Right atrium auricular region (tissue), 2 donors: ENCODE results near the gene DPP6. TPM values are rescaled to one million over a fixed set of nuclear protein-coding genes. Genes with fewer than 3 reads are reported as not detected.

Experiments
- DNase-seq: peaks from one replicate; pipeline ENCODE4 v3.0.0-alpha.2; 2019; ENCODE audit warnings: low spot score
- H3K27ac ChIP-seq, 2 donors: fragments of 200-600 bp; sonication (generic); 1 replicate in 1 of 2; 2 replicates in 1 of 2; pipeline ENCODE4 v1.5.1; 2016 to 2019
- H3K27me3 ChIP-seq, 2 donors: fragments of 200-600 bp; sonication (generic); one replicate each; pipeline versions ENCODE4 v1.5.1 to v1.6.0; 2017 to 2019
- H3K36me3 ChIP-seq: fragments of 200-600 bp; sonication (generic); one replicate; pipeline ENCODE4 v1.5.1; 2016
- H3K4me1 ChIP-seq, 2 donors: fragments of 200-600 bp; sonication (generic); one replicate each; pipeline versions ENCODE4 v1.5.1 to v1.6.0; 2017 to 2019
- H3K4me3 ChIP-seq, 2 donors: fragments of 200-600 bp; sonication (generic); 1 replicate in 1 of 2; 2 replicates in 1 of 2; pipeline ENCODE4 v1.5.1; 2017 to 2019; ENCODE audit warnings: mild to moderate bottlenecking in 1 of 2, moderate library complexity in 1 of 2
- H3K9me3 ChIP-seq, 2 donors: fragments of 200-600 bp; sonication (generic); one replicate each; pipeline ENCODE4 v1.5.1; 2019
- total RNA-seq, 2 donors: library from RNA; depleted of rRNA; stranded (reverse); fragments of >200 nt; gene quantifications; one replicate each; pipeline ENCODE4 v1.1.0, GENCODE V29; 2016
- TF ChIP-seq, protein P1 (sequence below), 2 donors: fragments of 200-600 bp; sonication (generic); IDR thresholded peaks; one replicate each; pipeline ENCODE4 v1.5.1; 2019; ENCODE audit warnings: antibody characterized with exemption in 2 of 2

DPP6 gene
- total RNA-seq, 2 donors from 2014 or later = 0.35 to 0.85 TPM

DNA sequence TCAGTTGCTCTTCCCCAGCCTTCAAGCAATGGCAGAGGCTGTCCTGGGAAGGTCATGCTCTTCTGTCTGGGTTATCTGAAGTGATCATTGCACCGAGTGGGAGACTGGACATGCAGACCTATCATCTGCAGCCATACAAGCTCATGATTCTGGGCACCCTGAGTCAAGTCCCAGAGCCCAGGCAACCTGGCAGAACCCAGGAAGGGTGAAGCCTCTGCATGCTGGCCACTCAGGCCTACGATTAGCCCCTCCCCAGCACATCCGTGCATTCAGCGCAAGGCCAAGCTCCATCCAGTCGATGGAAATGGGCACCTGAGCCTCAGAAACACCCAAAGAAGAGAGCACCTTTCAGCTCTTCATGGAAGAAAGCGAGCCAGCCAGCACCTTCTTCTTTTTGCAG, 688.9 kb downstream of the DPP6 start:
- H3K36me3 ChIP-seq = no peaks in the 10 kb centered on the region
- no peak overlapping the region for H3K4me3 ChIP-seq
- DNase-seq = no peak
- H3K9me3 ChIP-seq = no peaks in the 10 kb centered on the region
- H3K27me3 ChIP-seq = no peaks in the 10 kb centered on the region
- H3K27ac ChIP-seq = no peak overlapping the region
- TF ChIP-seq, protein P1, sequence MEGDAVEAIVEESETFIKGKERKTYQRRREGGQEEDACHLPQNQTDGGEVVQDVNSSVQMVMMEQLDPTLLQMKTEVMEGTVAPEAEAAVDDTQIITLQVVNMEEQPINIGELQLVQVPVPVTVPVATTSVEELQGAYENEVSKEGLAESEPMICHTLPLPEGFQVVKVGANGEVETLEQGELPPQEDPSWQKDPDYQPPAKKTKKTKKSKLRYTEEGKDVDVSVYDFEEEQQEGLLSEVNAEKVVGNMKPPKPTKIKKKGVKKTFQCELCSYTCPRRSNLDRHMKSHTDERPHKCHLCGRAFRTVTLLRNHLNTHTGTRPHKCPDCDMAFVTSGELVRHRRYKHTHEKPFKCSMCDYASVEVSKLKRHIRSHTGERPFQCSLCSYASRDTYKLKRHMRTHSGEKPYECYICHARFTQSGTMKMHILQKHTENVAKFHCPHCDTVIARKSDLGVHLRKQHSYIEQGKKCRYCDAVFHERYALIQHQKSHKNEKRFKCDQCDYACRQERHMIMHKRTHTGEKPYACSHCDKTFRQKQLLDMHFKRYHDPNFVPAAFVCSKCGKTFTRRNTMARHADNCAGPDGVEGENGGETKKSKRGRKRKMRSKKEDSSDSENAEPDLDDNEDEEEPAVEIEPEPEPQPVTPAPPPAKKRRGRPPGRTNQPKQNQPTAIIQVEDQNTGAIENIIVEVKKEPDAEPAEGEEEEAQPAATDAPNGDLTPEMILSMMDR (IDR thresholded peaks at IDR 0.05) = no peak
- H3K4me1 ChIP-seq = no peaks in the 10 kb centered on the region

- no peaks in the 10 kb centered on the region for H3K27me3 ChIP-seq
Measured at GRCh38 chr7:154743206-154743605, 691.0 kb downstream of the DPP6 start.

DNA sequence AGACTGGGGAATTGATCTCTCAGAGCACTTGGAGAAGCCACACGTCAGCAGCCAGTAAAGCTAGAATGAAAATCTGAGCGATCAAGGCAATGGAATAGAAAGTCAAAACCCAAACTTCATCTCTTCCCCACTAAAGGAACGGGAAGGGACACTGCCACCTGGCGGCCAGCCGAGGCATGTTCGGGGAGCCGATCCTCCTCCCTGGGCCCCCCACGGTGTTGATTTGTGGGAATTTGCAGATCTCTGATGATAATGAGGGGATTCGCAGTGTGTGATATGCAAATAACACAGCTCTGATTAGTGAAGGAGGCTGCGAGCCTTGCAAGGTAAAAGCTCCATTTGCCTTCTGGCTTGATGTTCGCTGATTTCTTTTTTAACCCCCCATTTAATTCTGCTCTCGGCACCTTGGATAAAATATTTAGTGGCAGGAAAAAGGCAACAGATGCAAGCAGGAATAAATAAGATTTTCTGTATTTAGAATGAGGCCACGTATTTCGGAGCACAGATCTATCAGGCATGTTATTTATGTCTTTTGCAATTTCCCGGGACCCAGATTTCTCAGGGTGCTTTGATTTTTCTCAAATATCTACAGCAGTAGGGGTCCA, 692.2 kb downstream of the DPP6 start:
- Histone ChIP-seq H3K27ac (no peak overlapping the region), H3K4me1 (no peaks in the 10 kb centered on the region), H3K27me3 (no peaks in the 10 kb centered on the region), H3K4me3 (no peak overlapping the region), H3K36me3 (no peaks in the 10 kb centered on the region), H3K9me3 (no peaks in the 10 kb centered on the region)
- TF ChIP-seq, protein P1 (IDR thresholded peaks at IDR 0.05) = peak; percentile 40 to 71
- no peak for DNase-seq

More at GRCh38 chr7:154743206-154743605, 691.0 kb downstream of the DPP6 start:
- H3K4me1 ChIP-seq = no peaks in the 10 kb centered on the region
- no peak for DNase-seq
- H3K4me3 ChIP-seq = no peak overlapping the region
- H3K9me3 ChIP-seq = no peaks in the 10 kb centered on the region
- TF ChIP-seq, protein P1 (IDR thresholded peaks at IDR 0.05) = no peak
- H3K27ac ChIP-seq = no peak overlapping the region
- H3K36me3 ChIP-seq = no peaks in the 10 kb centered on the region

- Histone ChIP-seq H3K27me3 (no peaks in the 10 kb centered on the region), H3K4me3 (no peak overlapping the region), H3K4me1 (no peaks in the 10 kb centered on the region), H3K36me3 (no peaks in the 10 kb centered on the region), H3K27ac (no peak overlapping the region), H3K9me3 (no peaks in the 10 kb centered on the region)
- TF ChIP-seq, protein P1 (IDR thresholded peaks at IDR 0.05) = no peak
- no peak for DNase-seq
Measured at GRCh38 chr7:154744861-154745258, 692.7 kb downstream of the DPP6 start.

DNA sequence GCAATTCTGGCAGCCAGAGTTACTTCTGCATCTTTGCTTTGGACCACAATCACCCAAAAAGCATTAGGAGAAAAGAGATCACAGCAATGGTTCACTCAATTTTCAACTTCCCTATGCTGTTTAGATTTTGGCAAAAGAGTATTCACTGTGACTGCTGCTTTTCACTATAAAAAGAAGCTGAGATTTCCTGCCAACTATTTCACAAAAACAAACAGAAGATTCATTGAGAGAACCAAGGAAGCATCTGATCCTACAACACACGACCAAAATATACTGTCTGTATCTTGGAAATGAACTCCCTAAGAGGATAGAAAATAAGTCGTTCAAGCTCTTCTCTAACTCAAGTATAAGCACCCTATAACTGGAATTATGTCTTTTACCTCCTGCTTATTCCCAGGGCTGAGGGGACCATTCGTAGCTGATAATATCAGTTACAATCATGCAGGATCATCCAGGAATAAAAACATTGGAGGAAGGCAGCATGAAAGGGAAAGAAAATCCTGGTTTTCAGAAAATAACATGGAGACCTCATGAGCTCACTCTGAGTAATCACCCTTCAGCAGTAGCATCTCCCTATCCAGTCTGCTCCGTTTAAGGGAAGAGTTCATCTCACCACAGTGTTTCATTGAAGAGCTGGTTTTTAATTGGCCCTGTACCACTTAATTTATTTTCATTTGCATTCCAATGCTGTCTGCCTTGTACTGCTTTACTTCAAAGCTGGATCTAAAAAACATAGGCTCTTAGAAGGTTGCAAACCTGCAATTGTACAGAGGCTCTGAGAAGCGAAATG, 694.6 kb downstream of the DPP6 start:
- TF ChIP-seq, protein P1 (IDR thresholded peaks at IDR 0.05) = no peak
- no peaks in the 10 kb centered on the region for H3K27me3 ChIP-seq

More for the DNA sequence above, 694.6 kb downstream of the DPP6 start:
- Histone ChIP-seq H3K27ac (no peak overlapping the region), H3K36me3 (no peaks in the 10 kb centered on the region), H3K4me1 (no peaks in the 10 kb centered on the region), H3K4me3 (no peak overlapping the region), H3K9me3 (no peaks in the 10 kb centered on the region)
- no peak for DNase-seq
